HG03575 (cell line): ENCODE measurements around the gene HLA-DOA.

Experiments used
- ATAC-seq: cut with Tn5 transposase; IDR thresholded peaks from one replicate; pipeline ENCODE4 v1.9.1; 2021; ENCODE audit not compliant: unreplicated experiment, insufficient number of reproducible peaks, low FRiP score; ENCODE audit errors: extremely low read depth

The HLA-DOA gene

GRCh38 chr6:32982702-32983492 lies 26.5 kb downstream of the HLA-DOA start:
- ATAC-seq, result no peak

- no peak for ATAC-seq
Observed at GRCh38 chr6:32982084-32982701, 27.2 kb downstream of the HLA-DOA start.

GRCh38 chr6:32980488-32981038 lies 28.8 kb downstream of the HLA-DOA start:
- no peak for ATAC-seq

- no peak for ATAC-seq
Observed at GRCh38 chr6:32979720-32980487, 29.5 kb downstream of the HLA-DOA start.

- no peak for ATAC-seq
Observed at GRCh38 chr6:32977953-32978324, 31.5 kb downstream of the HLA-DOA start.

- ATAC-seq, result no peak
Observed at GRCh38 chr6:32977272-32977952, 32.0 kb downstream of the HLA-DOA start.

- no peak for ATAC-seq
Observed at GRCh38 chr6:32976334-32977069, 32.9 kb downstream of the HLA-DOA start.

GRCh38 chr6:32975886-32976285 lies 33.5 kb downstream of the HLA-DOA start:
- no peak for ATAC-seq

GRCh38 chr6:32974541-32975308 lies 34.7 kb downstream of the HLA-DOA start:
- no peak for ATAC-seq

GRCh38 chr6:32974016-32974333 lies 35.4 kb downstream of the HLA-DOA start:
- no peak for ATAC-seq

GRCh38 chr6:32973144-32974015 lies 36.0 kb downstream of the HLA-DOA start:
- ATAC-seq, result no peak

- no peak for ATAC-seq
Observed at GRCh38 chr6:32972353-32973143, 36.8 kb downstream of the HLA-DOA start.

- ATAC-seq, result peak; percentile 28
Observed at GRCh38 chr6:32971581-32972352, 37.6 kb downstream of the HLA-DOA start.

GRCh38 chr6:32971242-32971580 lies 38.2 kb downstream of the HLA-DOA start:
- no peak for ATAC-seq

GRCh38 chr6:32970413-32971241 lies 38.8 kb downstream of the HLA-DOA start:
- no peak for ATAC-seq
